GM19328 (cell line): ENCODE measurements around the gene SDF4.

Experiments used
- ATAC-seq: cut with Tn5 transposase; IDR thresholded peaks from one replicate; pipeline ENCODE4 v1.9.1; 2021; ENCODE audit warnings: mild to moderate bottlenecking, moderate library complexity; ENCODE audit not compliant: unreplicated experiment

Gene SDF4

GRCh38 chr1:1229770-1230169 lies 2.0 kb downstream of the SDF4 start:
- ATAC-seq = no peak

- ATAC-seq = no peak
Observed at GRCh38 chr1:1228596-1229321, 3.0 kb downstream of the SDF4 start.

GRCh38 chr1:1228187-1228586 lies 3.6 kb downstream of the SDF4 start:
- no peak for ATAC-seq

- no peak for ATAC-seq
Observed at GRCh38 chr1:1227386-1227785, 4.4 kb downstream of the SDF4 start.

- ATAC-seq = no peak
Observed at GRCh38 chr1:1226566-1227362, 5.0 kb downstream of the SDF4 start.

- ATAC-seq = no peak
Observed at GRCh38 chr1:1225913-1226312, 5.9 kb downstream of the SDF4 start.

GRCh38 chr1:1225238-1225845 lies 6.5 kb downstream of the SDF4 start:
- no peak for ATAC-seq

GRCh38 chr1:1223891-1224290 lies 7.9 kb downstream of the SDF4 start:
- no peak for ATAC-seq

GRCh38 chr1:1223321-1223720 lies 8.5 kb downstream of the SDF4 start:
- ATAC-seq = no peak

- ATAC-seq = no peak
Observed at GRCh38 chr1:1222575-1223225, 9.1 kb downstream of the SDF4 start.

GRCh38 chr1:1221887-1222574 lies 9.8 kb downstream of the SDF4 start:
- no peak for ATAC-seq

GRCh38 chr1:1220197-1220596 lies 11.6 kb downstream of the SDF4 start:
- ATAC-seq = no peak

- ATAC-seq = no peak
Observed at GRCh38 chr1:1219341-1219740, 12.5 kb downstream of the SDF4 start.

GRCh38 chr1:1218524-1219200 lies 13.1 kb downstream of the SDF4 start:
- no peak for ATAC-seq

GRCh38 chr1:1217621-1218523 lies 13.9 kb downstream of the SDF4 start:
- no peak for ATAC-seq

- no peak for ATAC-seq
Observed at GRCh38 chr1:1216770-1217620, 14.8 kb downstream of the SDF4 start.

- no peak for ATAC-seq
Observed at GRCh38 chr1:1215881-1216605, 15.8 kb downstream of the SDF4 start.
